Measurements from ENCODE around the gene IMPA2.
"Not testable (repeated sequence)": the region's sequence is repeated elsewhere in the genome, so short reads cannot be mapped to it uniquely, and the experiment has no call there.

IMPA2 gene

GRCh38 chr18:12064086-12064763, 82.9 kb downstream of the IMPA2 start:
- Mint-ChIP-seq H3K27me3 (ENCODE audit: low read depth) (no peaks in the 10 kb centered on the region), H3K27ac (no peak overlapping the region), H3K4me3 (no peak overlapping the region), H3K9me3 (no peaks in the 10 kb centered on the region), H3K36me3 (ENCODE audit: low read depth) (no peaks in the 10 kb centered on the region), H3K4me1 (no peaks in the 10 kb centered on the region)
- no peak for TF ChIP-seq CTCF (IDR thresholded peaks at IDR 0.05; ENCODE audit: unreplicated experiment in 3 of 3)

- no peaks in the 10 kb centered on the region for H3K9me3 Mint-ChIP-seq
- no peaks in the 10 kb centered on the region for H3K36me3 Mint-ChIP-seq (ENCODE audit: low read depth)
- no peaks in the 10 kb centered on the region for H3K4me1 Mint-ChIP-seq
- H3K27me3 Mint-ChIP-seq (ENCODE audit: low read depth), result no peaks in the 10 kb centered on the region
- TF ChIP-seq CTCF (IDR thresholded peaks at IDR 0.05; ENCODE audit: unreplicated experiment in 3 of 3), result no peak
- no peak overlapping the region for H3K4me3 Mint-ChIP-seq
- H3K27ac Mint-ChIP-seq, result no peak overlapping the region
Observed at GRCh38 chr18:12065397-12065796, 84.1 kb downstream of the IMPA2 start.

- no peak for TF ChIP-seq CTCF (IDR thresholded peaks at IDR 0.05; ENCODE audit: unreplicated experiment in 3 of 3)
- H3K9me3 Mint-ChIP-seq, result no peaks in the 10 kb centered on the region
- no peaks in the 10 kb centered on the region for H3K27me3 Mint-ChIP-seq (ENCODE audit: low read depth)
- H3K36me3 Mint-ChIP-seq (ENCODE audit: low read depth), result no peaks in the 10 kb centered on the region
- no peak overlapping the region for H3K4me3 Mint-ChIP-seq
- no peak overlapping the region for H3K27ac Mint-ChIP-seq
- H3K4me1 Mint-ChIP-seq, result no peaks in the 10 kb centered on the region
Observed at GRCh38 chr18:12066910-12067511, 85.7 kb downstream of the IMPA2 start.

- no peak for TF ChIP-seq CTCF (IDR thresholded peaks at IDR 0.05; ENCODE audit: unreplicated experiment in 3 of 3)
- Mint-ChIP-seq H3K9me3 (no peaks in the 10 kb centered on the region), H3K4me1 (no peaks in the 10 kb centered on the region), H3K4me3 (no peak overlapping the region), H3K27ac (no peak overlapping the region), H3K27me3 (ENCODE audit: low read depth) (no peaks in the 10 kb centered on the region), H3K36me3 (ENCODE audit: low read depth) (no peaks in the 10 kb centered on the region)
Observed at GRCh38 chr18:12067671-12068070, 86.4 kb downstream of the IMPA2 start.

GRCh38 chr18:12068316-12068949, 87.1 kb downstream of the IMPA2 start:
- H3K4me1 Mint-ChIP-seq; H3K27me3 Mint-ChIP-seq (ENCODE audit: low read depth); H3K9me3 Mint-ChIP-seq; H3K36me3 Mint-ChIP-seq (ENCODE audit: low read depth); H3K27ac Mint-ChIP-seq: not testable (repeated sequence)
- H3K4me3 Mint-ChIP-seq, result peak overlapping the region in 1 of 3 experiments; percentile 4

- no peaks in the 10 kb centered on the region for H3K36me3 Mint-ChIP-seq (ENCODE audit: low read depth)
- no peak overlapping the region for H3K27ac Mint-ChIP-seq
- no peak for TF ChIP-seq CTCF (IDR thresholded peaks at IDR 0.05; ENCODE audit: unreplicated experiment in 3 of 3)
- H3K27me3 Mint-ChIP-seq (ENCODE audit: low read depth), result peaks cover 5% of the 10 kb centered on the region
- H3K4me1 Mint-ChIP-seq, result no peaks in the 10 kb centered on the region
- H3K9me3 Mint-ChIP-seq, result no peaks in the 10 kb centered on the region
- H3K4me3 Mint-ChIP-seq, result peak overlapping the region in 1 of 3 experiments; percentile 4
Observed at GRCh38 chr18:12068950-12069320, 87.6 kb downstream of the IMPA2 start.

GRCh38 chr18:12071066-12071465, 89.8 kb downstream of the IMPA2 start:
- not testable (repeated sequence) for H3K4me1 Mint-ChIP-seq; H3K9me3 Mint-ChIP-seq; H3K27ac Mint-ChIP-seq; H3K4me3 Mint-ChIP-seq; H3K27me3 Mint-ChIP-seq (ENCODE audit: low read depth); H3K36me3 Mint-ChIP-seq (ENCODE audit: low read depth)
